ENCODE measurements around the gene SLC9A7. TPM values are rescaled to one million over a fixed set of nuclear protein-coding genes. Genes with fewer than 3 reads are reported as not detected.

The SLC9A7 gene
- total RNA-seq, 1 donor from 2014 or later = 1.3 TPM

DNA sequence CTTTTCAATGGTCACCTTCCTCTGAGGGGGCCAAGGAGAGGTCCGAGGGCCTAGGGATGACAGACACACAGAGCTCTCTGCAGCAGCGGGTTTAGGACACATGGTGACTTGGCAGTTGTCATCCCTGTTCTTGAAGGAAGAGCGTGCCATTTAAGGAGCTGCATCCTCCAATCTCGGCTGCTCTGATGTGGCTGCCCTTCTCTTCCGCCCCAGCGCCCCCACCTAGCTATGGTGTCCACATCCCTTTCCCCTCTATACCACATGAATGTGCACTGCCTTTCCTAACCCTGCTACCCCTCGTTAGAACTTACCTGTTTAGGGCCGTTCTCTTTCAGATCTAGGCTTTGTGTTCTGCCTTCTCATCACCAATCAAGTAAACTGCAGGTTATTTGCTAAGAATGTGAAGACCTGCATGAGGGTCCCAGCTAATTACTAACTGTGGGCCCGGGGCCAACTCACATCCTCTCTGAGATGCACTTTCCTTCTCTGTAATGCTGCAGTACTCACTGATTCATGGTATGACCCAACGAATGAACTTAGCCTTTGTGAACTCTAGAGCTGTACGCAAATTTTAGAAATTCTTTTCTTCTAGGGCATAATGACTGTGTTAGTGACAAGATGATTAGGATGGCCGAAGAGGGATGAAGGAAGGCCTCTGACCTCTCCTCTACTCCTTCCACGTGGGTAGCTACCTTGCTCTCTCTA lies 147.1 kb downstream of the SLC9A7 start:
- DNase-seq (ENCODE audit: low spot score) = no peak

- DNase-seq (ENCODE audit: low spot score) = no peak
Measured at GRCh38 chrX:46610070-46610658, 148.8 kb downstream of the SLC9A7 start.

DNA sequence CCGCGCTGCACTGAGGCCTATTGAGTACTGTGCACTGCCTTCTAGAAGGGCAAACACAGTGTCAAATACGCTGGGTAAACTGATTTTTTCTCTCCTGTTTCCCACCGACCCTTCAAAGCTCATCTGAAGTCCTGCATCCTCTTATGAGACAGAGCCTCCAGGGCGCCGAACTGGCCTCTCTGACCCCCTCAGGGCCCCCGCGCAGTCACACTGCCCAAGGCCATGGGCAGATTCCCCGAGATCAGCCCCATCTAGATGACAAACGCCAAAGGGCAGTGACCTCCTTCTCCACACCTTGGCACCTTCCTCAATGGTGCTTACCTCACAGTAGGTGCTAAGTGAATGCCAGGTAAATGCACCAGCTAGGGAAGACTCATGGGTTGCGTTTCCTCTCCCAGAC lies 151.0 kb downstream of the SLC9A7 start:
- DNase-seq (ENCODE audit: low spot score) = no peak

DNA sequence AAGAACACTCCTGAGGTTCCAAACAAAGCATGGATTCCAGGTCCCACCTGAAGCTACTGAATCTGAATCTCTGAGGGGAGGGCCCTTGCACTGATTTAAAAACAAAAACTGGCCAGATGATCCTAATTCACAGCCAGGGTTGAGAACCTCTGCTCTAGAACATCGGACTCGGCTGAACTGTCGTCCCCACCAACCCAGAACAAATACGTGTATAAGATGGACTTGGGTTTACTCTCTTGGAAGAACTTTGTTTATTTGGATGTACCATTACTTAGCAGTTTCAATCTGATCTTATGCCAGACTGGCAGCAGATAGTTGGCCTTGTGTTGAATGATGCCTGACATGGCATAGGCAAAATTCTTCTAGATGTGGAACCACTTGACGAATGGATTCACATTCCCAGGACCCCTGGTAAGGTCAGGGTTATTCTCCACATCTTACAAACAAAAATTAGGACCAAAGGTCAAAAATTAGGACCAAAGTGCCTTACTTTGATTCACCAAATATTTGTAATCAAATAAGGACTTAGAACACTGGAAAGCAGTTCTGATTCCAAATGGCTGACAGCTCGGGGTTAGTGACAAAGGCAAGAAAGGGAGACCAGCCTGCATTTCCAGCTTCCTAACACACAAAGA lies 156.3 kb downstream of the SLC9A7 start:
- DNase-seq (ENCODE audit: low spot score) = no peak

DNA sequence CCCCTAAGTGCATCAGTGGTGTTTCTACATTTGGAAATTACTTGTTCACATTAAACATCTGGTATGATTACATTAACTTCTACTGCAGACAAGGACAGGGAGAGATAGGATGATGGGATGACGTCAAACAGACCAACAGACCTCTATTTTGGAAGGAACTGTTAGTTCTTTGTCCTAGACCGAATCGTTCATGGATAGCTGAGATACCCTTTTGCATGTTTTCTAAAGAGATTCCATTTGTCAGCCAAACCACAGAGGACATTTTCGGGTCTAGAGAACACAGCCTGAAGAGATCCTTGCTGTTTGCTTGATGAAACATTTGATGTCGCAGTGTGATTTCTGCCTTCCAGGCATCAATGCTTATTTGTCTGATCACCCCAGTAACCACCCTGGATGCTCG lies 157.6 kb downstream of the SLC9A7 start:
- DNase-seq (ENCODE audit: low spot score) = no peak

- no peak for DNase-seq (ENCODE audit: low spot score)
Measured at GRCh38 chrX:46599051-46599560, 159.8 kb downstream of the SLC9A7 start.

DNA sequence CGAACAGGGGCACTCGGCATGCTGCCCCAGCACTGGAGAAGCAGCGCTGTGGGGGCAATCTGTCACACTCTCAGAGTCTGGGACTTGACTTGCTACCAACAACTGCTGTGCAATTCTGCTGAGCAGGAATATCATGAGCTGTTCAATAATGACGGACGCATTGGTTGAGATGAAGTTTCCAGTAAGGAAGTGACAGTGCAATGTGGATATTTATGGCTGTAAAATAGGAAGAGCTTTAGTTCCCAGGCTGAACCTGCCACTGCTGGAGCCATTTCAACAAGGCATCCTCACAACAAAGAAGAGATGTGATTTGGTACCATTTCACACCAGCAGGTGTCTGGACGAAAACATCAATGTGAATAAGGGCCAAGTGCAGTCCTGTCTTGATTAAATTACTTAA lies 161.1 kb downstream of the SLC9A7 start:
- DNase-seq (ENCODE audit: low spot score) = no peak

DNA sequence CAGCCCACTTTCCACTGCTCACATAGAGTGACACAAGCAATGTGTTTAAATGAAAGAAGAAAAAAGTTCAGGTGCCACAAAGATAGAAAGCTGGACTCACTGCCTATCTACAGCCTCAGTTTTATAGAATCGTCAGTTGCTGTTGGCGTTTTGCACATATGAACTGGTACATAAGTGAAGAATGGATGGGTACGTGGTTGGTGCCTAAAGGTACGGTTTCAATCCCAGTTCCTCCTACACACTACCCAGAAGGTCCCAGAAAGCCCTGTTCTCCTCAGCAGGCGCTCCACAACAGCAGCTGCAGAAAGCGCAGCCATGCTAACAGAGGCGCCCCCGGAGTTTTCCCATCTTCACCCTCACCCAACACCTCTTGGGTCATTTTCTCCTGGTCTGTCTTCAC lies 161.7 kb downstream of the SLC9A7 start:
- no peak for DNase-seq (ENCODE audit: low spot score)

GRCh38 chrX:46595084-46595483 lies 163.8 kb downstream of the SLC9A7 start:
- no peak for DNase-seq (ENCODE audit: low spot score)

- DNase-seq (ENCODE audit: low spot score) = no peak
Measured at GRCh38 chrX:46589977-46590723, 168.8 kb downstream of the SLC9A7 start.

GRCh38 chrX:46588263-46588662 lies 170.7 kb downstream of the SLC9A7 start:
- no peak for DNase-seq (ENCODE audit: low spot score)

DNA sequence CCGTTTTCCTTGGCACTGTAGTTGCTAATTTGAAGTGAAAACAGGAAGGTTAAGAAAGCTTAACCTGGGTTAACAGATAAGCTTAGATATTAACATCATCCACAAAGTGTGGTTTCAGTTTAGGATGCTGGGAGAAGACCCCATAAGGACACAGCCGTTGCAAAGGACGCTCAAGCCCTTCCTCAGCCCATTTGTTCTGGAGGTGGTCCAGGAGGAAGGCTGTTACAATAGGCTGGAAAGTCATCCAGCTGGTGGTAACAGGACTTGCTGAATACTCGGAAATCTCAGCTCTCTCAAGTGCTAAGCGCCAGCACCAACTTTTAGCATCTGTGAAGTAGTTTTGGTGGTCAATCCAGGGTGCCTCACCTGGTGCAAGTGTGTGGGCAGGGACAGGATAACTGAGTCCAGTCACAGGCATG lies 171.2 kb downstream of the SLC9A7 start:
- no peak for DNase-seq (ENCODE audit: low spot score)

DNA sequence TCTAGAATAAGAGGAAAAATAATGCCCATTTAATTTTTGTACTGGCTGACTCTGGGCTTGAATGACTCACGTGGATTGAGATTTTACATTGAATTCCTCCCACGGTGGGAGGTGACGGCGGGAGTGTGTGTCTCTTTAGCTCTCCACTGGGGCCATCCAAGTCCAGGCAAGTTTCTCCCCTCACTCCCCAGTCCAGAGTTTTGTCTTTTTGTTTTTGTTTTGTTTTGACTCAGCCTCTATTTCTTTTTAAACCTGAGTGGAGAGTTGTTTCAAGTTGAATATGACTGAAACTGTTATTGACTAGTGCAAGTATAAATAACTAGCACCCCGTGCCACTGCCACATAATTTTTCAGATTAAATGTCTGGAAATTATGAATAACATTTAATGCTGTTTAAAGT lies 171.8 kb downstream of the SLC9A7 start:
- DNase-seq (ENCODE audit: low spot score) = no peak

- no peak for DNase-seq (ENCODE audit: low spot score)
Measured at GRCh38 chrX:46584736-46585135, 174.2 kb downstream of the SLC9A7 start.

DNA sequence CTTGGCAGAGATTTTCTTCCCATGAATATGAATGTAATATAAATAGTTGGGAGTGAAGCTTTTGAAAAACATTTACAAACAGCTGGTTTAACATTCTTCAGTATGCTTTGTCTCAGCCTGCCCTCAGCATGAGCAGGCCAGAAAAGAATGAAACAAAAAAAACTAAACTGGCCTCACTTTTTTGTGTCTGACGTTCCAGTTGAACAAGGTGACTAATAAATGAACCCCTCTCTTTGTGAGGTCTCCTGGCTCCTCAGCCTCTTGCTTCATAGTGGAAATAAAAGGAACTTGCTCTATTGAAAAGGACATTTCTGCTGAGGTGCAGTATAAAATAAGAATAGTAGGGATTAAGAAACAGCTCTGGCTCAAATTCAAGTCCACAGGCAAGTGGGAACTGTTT lies 176.0 kb downstream of the SLC9A7 start:
- DNase-seq (ENCODE audit: low spot score) = no peak

GRCh38 chrX:46582325-46582724 lies 176.6 kb downstream of the SLC9A7 start:
- DNase-seq (ENCODE audit: low spot score) = no peak

GRCh38 chrX:46580613-46581012 lies 178.3 kb downstream of the SLC9A7 start:
- no peak for DNase-seq (ENCODE audit: low spot score)

GRCh38 chrX:46579250-46579649 lies 179.7 kb downstream of the SLC9A7 start:
- no peak for DNase-seq (ENCODE audit: low spot score)

- DNase-seq (ENCODE audit: low spot score) = no peak
Measured at GRCh38 chrX:46577221-46578005, 181.5 kb downstream of the SLC9A7 start.

GRCh38 chrX:46576458-46576857 lies 182.5 kb downstream of the SLC9A7 start:
- no peak for DNase-seq (ENCODE audit: low spot score)

DNA sequence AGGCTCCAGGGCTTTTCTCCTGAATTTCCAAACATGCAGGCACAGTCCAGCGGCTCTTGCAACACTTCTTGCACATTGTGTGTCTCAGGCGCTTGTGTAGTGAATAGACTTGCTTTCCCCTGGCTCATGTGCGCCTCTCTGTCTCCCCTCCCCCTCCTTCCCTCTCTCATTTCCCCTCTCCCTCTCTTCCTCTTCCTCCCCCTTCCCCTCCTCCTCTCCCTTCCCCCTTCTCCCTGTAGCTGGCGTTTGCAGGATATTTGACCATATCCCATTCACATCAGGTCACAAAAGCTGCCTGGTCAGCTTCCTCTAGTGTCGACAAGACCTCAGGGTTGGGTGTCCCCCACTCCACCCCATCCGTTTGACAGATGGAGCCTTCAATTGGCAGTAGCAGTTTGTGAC lies 182.9 kb downstream of the SLC9A7 start:
- DNase-seq (ENCODE audit: low spot score) = no peak

Data from mesenteric fat pad (tissue), 1 donor.